A673 (cell line): ENCODE results near the gene YBX2. TPM values are rescaled to one million over a fixed set of nuclear protein-coding genes. Genes with fewer than 3 reads are reported as not detected.

Source experiments
- BruUV-seq: library from RNA; stranded (reverse); fragments of 400-500 nt; replicated peaks from 2 replicates; lab custom pipeline; 2021; lab: Mats Ljungman, UMichigan
- CTCF ChIA-PET: fragments of 300-600 bp; sonication (Branson Sonifier 250); formaldehyde crosslinking; loops from one replicate; lab custom pipeline; 2022; ENCODE audit warnings: antibody characterized with exemption; lab: Charles Lee
- POLR2A ChIA-PET: fragments of 300-600 bp; sonication (Branson Sonifier 250); formaldehyde crosslinking; loops from one replicate; lab custom pipeline; 2022; ENCODE audit warnings: antibody characterized with exemption; ENCODE audit not compliant: low non-redundant PET; lab: Charles Lee
- DNase-seq: peaks from one replicate; pipeline ENCODE4 v3.0.0-alpha.2; 2015; ENCODE audit warnings: low spot score
- H3K27ac ChIP-seq: fragments of 200-600 bp; sonication (generic); 2 replicates; pipeline ENCODE4 v1.5.1; 2016; ENCODE audit warnings: mixed run types, low read depth, mild to moderate bottlenecking, mixed read lengths, antibody characterized with exemption, low read length; ENCODE audit not compliant: poor library complexity, severe bottlenecking
- H3K27me3 ChIP-seq: fragments of 200-600 bp; sonication (generic); replicated peaks from 2 replicates; pipeline ENCODE4 v1.6.1; 2017; ENCODE audit warnings: mixed run types, low read depth, mild to moderate bottlenecking, mixed read lengths, antibody characterized with exemption, low read length; ENCODE audit not compliant: insufficient read depth, poor library complexity
- H3K36me3 ChIP-seq: fragments of 200-600 bp; sonication (generic); 2 replicates; pipeline ENCODE4 v1.6.1; 2016; ENCODE audit warnings: mixed run types, mild to moderate bottlenecking, mixed read lengths, antibody characterized with exemption, low read length; ENCODE audit not compliant: insufficient read depth, poor library complexity, severe bottlenecking
- H3K4me1 ChIP-seq: fragments of 200-600 bp; sonication (generic); 2 replicates; pipeline ENCODE4 v1.6.1; 2017; ENCODE audit warnings: mixed run types, mild to moderate bottlenecking, mixed read lengths, antibody characterized with exemption, low read length; ENCODE audit not compliant: insufficient read depth, poor library complexity, severe bottlenecking
- H3K4me3 ChIP-seq: fragments of 200-600 bp; sonication (generic); 2 replicates; pipeline ENCODE4 v1.5.1; 2016; ENCODE audit warnings: low read depth, mixed run types, mild to moderate bottlenecking, mixed read lengths, low read length; ENCODE audit not compliant: poor library complexity, severe bottlenecking
- H3K9me3 ChIP-seq: fragments of 200-600 bp; sonication (generic); 2 replicates; pipeline ENCODE4 v1.6.1; 2016; ENCODE audit warnings: mixed run types, low read depth, mild to moderate bottlenecking, mixed read lengths, antibody characterized with exemption, low read length; ENCODE audit not compliant: poor library complexity, severe bottlenecking
- CTCF ChIP-seq: fragments of 300-800, 200-600 bp; sonication (generic); conservative IDR thresholded peaks from 2 replicates; pipeline ENCODE4 v1.5.1; 2017; ENCODE audit warnings: low read depth, mild to moderate bottlenecking, antibody characterized with exemption, low read length, moderate library complexity, mixed read lengths
- EZH2 ChIP-seq: fragments of 200-600 bp; sonication (generic); IDR thresholded peaks from 2 replicates; pipeline ENCODE4 v1.6.1; 2017; ENCODE audit warnings: borderline replicate concordance, low read depth, mild to moderate bottlenecking, mixed read lengths, antibody characterized with exemption, low read length; ENCODE audit not compliant: poor library complexity, severe bottlenecking
- intact Hi-C: fragments of 100-400 bp; cut with micrococcal nuclease; formaldehyde crosslinking; loops from one replicate; pipeline ENCODE4 v1.10.0; 2022; ENCODE audit not compliant: unreplicated experiment
- total RNA-seq: library from RNA; stranded (reverse); gene quantifications from 2 replicates; pipeline ENCODE4 v1.2.3, GENCODE V29; 2021

YBX2 gene
- total RNA-seq, 1 experiment from 2014 or later: 0.77 TPM

DNA sequence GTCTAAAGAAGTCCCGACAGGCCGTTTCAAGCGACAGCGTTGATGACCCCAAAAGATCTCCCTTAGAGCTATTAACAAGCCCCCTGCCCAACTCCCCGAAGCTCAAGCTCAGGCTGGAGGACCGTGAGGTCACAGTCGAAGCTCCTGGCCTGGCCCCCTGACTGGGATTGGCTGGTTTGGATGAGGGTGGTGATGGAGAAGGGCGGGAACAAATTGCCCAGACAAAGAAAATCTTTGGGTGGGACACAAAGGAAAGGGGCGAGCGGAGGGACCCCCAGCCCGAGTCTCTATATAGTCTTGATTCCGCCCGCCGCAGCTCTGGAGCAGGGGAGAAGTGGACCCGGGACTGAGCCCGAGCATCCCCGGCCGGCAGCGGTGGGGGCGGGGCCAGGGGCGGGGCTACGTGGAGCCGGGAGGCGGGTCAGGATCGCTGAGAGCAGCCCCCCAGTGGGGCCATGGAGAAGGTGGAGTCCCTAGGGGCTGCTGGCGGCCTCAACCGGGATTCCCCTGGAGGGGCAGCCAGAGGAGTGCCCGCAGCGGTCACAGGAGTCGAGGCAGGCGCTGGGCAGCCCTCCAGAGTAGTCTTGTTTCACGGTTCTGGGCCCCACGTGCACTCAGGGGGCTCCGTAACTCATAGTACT lies 35.7 kb upstream of the YBX2 start:
- peak overlapping the region; percentile 92 for H3K4me3 ChIP-seq
- peak overlapping the region; percentile 88 for H3K27ac ChIP-seq
- H3K4me1 ChIP-seq: peaks cover 19% of the 10 kb centered on the region
- POLR2A ChIA-PET: interaction anchor here (0.6 to 1.6 kb wide), 3 partner anchors 74 to 504 kb away, joined by 3 to 5 read pairs (median 4); partner anchors contain the start of genes KDM6B and TMEM256
- DNase-seq: peak; percentile 92
- BruUV-seq: no TSS peak
- intact Hi-C loops: loop anchor here (1.0 kb wide), 1 partner anchor 50 kb away; no protein-coding TSS in a partner anchor
- no peak for TF ChIP-seq EZH2
- TF ChIP-seq CTCF: no peak
- CTCF ChIA-PET: interaction anchor here (0.6 to 1.5 kb wide), 7 partner anchors 14 to 230 kb away, joined by 3 to 6 read pairs (median 3); no protein-coding TSS in a partner anchor
- no peaks in the 10 kb centered on the region for H3K9me3 ChIP-seq
- H3K27me3 ChIP-seq: no peaks in the 10 kb centered on the region
- H3K36me3 ChIP-seq: peaks cover 14% of the 10 kb centered on the region

DNA sequence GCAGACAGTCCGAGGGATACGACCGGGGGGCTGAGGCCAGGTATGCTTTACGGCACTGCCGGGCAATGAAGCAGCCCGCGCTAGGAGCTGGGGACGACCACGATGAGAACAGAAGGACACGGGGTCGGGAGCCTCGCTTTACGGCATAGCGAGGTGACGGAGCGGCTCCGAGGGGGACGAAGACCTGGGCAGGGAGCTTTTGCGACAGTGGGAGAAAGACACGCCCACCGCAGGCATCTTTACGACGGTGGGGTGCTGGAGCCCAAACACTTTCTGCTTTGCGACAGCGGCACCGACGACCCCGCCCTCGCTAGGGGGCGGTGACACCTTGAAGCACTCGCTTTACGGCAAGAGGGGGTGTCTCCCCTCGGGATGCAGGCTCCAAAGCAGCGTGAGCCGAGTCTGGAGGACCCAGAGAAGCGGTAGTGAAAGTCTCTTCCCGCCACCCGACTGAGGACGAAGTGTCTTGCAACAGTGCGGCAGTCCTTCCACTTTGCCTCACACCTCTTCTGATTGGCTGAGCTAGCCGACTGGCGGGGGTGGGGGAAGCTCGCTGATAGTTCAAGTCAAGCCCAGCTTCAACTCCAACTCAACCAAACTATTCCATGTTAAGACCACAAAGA lies 35.0 kb upstream of the YBX2 start:
- CTCF ChIA-PET: interaction anchor here (0.6 to 1.5 kb wide), 8 partner anchors 15 to 231 kb away, joined by 3 to 6 read pairs (median 4); partner anchors contain the start of gene TNFSF13
- peaks cover 19% of the 10 kb centered on the region for H3K4me1 ChIP-seq
- H3K4me3 ChIP-seq: peak overlapping the region; percentile 92
- no TSS peak for BruUV-seq
- H3K36me3 ChIP-seq: peaks cover 18% of the 10 kb centered on the region
- intact Hi-C loops: loop anchor here (1.0 kb wide), 1 partner anchor 49 kb away; no protein-coding TSS in a partner anchor
- POLR2A ChIA-PET: interaction anchor here (0.5 to 1.6 kb wide), 4 partner anchors 75 to 504 kb away, joined by 3 to 5 read pairs (median 4); partner anchors contain the start of genes KDM6B and TMEM256
- no peaks in the 10 kb centered on the region for H3K27me3 ChIP-seq
- no peaks in the 10 kb centered on the region for H3K9me3 ChIP-seq
- DNase-seq: peak; percentile 100
- TF ChIP-seq CTCF (no peak), EZH2 (no peak)
- H3K27ac ChIP-seq: peak overlapping the region; percentile 88

GRCh38 chr17:7328840-7329373 lies 34.5 kb upstream of the YBX2 start, which contains the start of gene NEURL4:
TSS of gene NEURL4 (minus strand) at chr17:7329335. CDS start at chr17:7329312, 23 bp downstream.
- no peak for DNase-seq

More at GRCh38 chr17:7328840-7329373, 34.5 kb upstream of the YBX2 start, which contains the start of gene NEURL4:
- ChIA-PET POLR2A (interaction anchor here (1.6 kb wide), 1 partner anchor 75 kb away, joined by 4 read pairs; the partner anchor contains the start of gene TMEM256), CTCF (interaction anchor here (0.6 to 1.5 kb wide), 7 partner anchors 16 to 231 kb away, joined by 3 to 6 read pairs (median 4); partner anchors contain the start of gene TNFSF13)
- peak within 1 kb of the TSS; percentile 92 for H3K4me3 ChIP-seq
- TSS peak; percentile 55 for BruUV-seq
- H3K4me1 ChIP-seq: peaks cover 19% of the 10 kb centered on the region
- no peaks in the 10 kb centered on the region for H3K27me3 ChIP-seq
- H3K27ac ChIP-seq: peak within 1 kb of the TSS; percentile 88
- intact Hi-C loops: loop anchor here (1.0 kb wide), 1 partner anchor 49 kb away; no protein-coding TSS in a partner anchor
- TF ChIP-seq CTCF (no peak), EZH2 (no peak)
- H3K9me3 ChIP-seq: no peaks in the 10 kb centered on the region
- H3K36me3 ChIP-seq: peaks cover 24% of the 10 kb centered on the region
